GM19395 (cell line): Measurements from ENCODE around the gene RAPGEF2.
A peak's percentile ranks its signal among the peaks of the same experiment; 100 is the strongest.
"Not testable (repeated sequence)": the region's sequence is repeated elsewhere in the genome, so short reads cannot be mapped to it uniquely, and the experiment has no call there.

Experiments used
- ATAC-seq: cut with Tn5 transposase; IDR thresholded peaks from one replicate; pipeline ENCODE4 v1.9.1; 2021; ENCODE audit warnings: mild to moderate bottlenecking, moderate library complexity; ENCODE audit not compliant: unreplicated experiment

The RAPGEF2 gene

GRCh38 chr4:159358226-159358625, 255.3 kb downstream of the RAPGEF2 start:
- ATAC-seq, result no peak

GRCh38 chr4:159360549-159360948, 257.7 kb downstream of the RAPGEF2 start:
- no peak for ATAC-seq

GRCh38 chr4:159363361-159363760, 260.5 kb downstream of the RAPGEF2 start:
- no peak for ATAC-seq

- peak; percentile 13 for ATAC-seq
These were observed 264.3 kb downstream of the RAPGEF2 start for GRCh38 chr4:159366966-159367780.

DNA sequence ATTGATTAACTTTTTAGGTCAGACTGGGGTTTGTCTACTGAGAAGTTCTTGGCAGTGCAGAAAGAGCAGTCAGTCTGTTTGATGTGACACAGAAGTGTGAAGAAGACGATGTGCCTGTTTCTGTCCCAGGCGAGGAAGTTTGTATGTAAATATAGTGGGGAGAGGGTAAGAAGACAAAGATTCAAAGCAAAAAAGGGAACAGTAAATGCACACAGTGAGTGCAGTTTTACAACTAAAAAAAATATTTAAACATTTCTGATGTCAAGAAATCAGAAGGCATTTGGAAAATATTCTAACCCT, 264.9 kb downstream of the RAPGEF2 start:
- peak; percentile 78 for ATAC-seq

GRCh38 chr4:159368320-159368719, 265.4 kb downstream of the RAPGEF2 start:
- no peak for ATAC-seq

GRCh38 chr4:159369256-159369655, 266.4 kb downstream of the RAPGEF2 start:
- ATAC-seq, result no peak

DNA sequence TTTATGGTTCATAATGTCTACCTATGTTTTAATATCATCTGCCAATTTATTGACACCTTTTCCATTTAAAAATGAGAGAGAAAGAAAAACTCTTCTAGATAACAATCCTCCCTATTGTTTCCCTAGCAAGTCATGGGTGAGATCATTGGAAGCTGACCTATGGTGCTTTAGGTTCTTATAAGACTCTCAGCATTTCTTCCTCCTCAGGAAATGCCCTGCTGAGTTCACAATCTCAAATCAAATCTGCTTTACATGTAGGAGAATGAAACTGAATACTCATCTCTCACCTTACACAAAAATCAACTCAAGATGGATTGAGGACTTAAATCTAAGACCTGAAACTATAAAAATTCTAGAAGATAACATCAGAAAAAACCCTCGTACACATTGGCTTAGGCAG, 267.4 kb downstream of the RAPGEF2 start:
- no peak for ATAC-seq

- ATAC-seq, result no peak
These were observed 272.1 kb downstream of the RAPGEF2 start for GRCh38 chr4:159374749-159375530.

DNA sequence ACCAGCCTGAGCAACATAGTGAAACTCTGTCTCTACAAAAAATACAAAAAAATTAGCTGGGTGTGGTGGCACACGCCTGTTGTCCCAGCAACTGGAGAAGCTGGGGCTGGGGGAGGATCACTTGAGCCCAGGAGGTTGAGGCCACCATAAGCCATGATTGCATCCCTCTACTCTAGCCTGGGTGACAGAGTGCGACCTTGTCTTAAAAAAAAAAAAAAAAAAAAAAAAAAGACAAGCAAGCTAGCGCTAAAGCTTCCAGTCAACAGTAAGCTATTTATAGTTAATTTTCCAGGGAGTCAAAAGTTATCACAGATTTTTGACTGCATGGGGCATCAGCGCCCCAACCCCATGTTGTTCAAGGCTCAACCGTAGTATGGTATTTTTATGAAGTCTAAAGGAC, 273.4 kb downstream of the RAPGEF2 start:
- ATAC-seq, result no peak

GRCh38 chr4:159378056-159378616, 275.3 kb downstream of the RAPGEF2 start:
- ATAC-seq, result no peak

- not testable (repeated sequence) for ATAC-seq
These were observed 276.2 kb downstream of the RAPGEF2 start for GRCh38 chr4:159379064-159379463.

GRCh38 chr4:159379836-159380235, 277.0 kb downstream of the RAPGEF2 start:
- ATAC-seq, result no peak

DNA sequence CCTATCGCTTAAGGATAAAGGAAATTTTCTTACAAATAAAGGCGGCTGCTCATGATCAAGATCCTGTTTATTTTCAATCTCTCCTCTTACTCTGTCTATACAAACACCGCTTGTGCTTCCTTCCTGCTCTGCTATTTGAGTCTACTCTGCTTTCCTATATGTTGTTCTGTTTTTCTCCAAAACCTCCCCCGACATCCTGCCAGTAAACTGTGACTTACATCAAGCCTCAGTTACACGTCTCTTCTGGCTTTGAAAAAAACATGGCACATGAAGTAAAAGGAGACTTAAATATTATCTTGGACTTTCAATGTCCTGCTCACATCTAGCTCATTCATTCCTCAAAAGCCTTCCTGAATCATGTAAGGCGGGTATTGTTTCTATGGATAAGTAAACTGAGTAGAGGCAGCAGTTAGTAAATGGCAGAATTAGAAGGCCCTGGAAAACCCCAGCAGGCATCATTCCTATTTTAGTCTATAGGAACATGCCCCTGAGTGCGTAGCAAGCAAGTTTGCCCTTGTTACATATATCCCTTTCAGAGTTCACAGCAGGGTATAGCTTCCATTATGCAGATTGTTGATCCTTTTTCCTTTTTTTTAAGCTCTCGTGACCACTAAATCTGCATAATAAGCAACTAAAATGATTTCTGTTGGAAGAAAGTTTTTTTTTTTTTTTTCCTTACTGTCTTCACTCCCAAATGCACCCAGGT, 280.1 kb downstream of the RAPGEF2 start:
- ATAC-seq, result no peak

DNA sequence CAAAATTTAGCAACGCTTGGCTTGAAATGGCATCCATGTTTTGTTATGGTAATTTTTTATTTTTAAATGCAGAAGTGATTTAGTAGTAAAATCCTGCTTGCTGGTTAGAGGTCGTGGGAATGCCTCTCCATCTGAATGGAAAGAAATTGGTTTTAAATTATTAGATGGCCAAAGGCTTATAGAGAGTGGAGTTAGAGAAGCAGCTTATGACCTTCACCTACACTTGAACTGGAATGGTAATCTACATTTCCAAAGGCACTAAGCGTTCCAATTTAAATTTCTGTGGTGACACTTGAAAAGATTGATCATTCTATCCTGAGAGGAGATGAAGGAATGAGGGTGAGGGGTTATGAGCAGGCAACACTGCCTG, 280.7 kb downstream of the RAPGEF2 start:
- no peak for ATAC-seq

GRCh38 chr4:159384017-159384416, 281.1 kb downstream of the RAPGEF2 start:
- ATAC-seq, result no peak

- ATAC-seq, result no peak
These were observed 281.8 kb downstream of the RAPGEF2 start for GRCh38 chr4:159384632-159385031.

DNA sequence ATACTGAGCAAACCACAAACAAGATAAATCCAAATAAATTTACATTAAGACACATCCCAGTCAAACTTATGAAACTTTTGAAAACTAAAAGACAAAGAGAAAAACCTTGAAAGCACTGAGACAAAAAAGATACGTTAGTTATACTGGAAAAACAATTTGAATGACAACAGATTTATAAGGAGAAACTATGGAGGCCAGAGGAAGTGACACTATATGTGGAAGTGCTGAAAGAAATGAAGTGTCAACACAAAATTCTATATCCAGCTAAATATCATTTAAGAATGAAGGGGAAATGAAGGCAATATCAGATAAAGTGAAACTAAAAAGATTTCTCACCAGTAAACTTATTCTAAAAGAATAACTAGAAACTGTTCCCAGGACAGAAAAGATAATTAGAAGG, 283.7 kb downstream of the RAPGEF2 start:
- no peak for ATAC-seq

DNA sequence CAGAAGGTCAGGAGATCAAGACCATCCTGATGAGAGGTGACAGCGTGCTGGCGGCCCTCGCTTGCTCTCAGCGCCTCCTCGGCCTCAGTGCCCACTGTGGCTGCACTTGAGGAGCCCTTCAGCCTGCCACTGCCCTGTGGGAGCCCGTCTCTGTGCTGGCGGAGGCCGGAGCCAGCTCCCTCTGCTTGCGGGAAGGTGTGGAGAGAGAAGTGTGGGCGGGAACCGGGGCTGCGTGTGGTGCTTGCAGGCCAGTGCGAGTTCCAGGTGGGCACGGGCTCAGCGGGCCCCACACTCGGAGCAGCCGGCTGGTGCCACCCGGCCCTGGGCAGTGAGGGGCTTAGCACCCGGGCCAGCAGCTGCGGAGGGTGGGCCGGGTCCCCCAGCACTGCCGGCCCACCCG, 286.9 kb downstream of the RAPGEF2 start:
- no peak for ATAC-seq

GRCh38 chr4:159390648-159391047, 287.8 kb downstream of the RAPGEF2 start:
- no peak for ATAC-seq

DNA sequence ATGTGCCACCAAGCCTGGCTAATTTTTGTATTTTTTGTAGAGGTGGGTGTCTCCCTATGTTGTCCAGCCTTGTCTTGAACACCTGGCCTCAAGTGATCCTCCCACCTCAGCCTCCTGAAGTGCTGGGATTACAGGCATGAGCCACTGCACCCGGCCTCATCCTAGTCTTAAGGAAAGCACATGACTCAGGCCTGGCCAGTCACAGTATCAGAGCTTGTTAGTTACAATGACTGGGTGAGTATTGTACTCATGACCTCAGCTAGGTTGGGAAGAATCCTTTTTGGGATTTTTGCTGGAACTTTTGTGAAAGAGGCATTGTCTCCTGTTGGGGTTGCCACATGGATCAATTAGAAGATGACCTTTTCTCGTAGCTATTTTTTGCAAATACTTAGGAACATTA, 292.8 kb downstream of the RAPGEF2 start:
- ATAC-seq, result no peak
